Tibial artery (tissue), 4 donors: ENCODE results near the gene ZNF532.
"Not testable (repeated sequence)": the region's sequence is repeated elsewhere in the genome, so short reads cannot be mapped to it uniquely, and the experiment has no call there.

Source experiments
- DNase-seq, 2 donors: peaks; one replicate each; pipeline ENCODE4 v3.0.0-alpha.2; 2019
- H3K27ac ChIP-seq, 2 donors: fragments of 200-600 bp; sonication (generic) in 1 of 2; 1 replicate in 1 of 2; 2 replicates in 1 of 2; pipeline ENCODE4 v1.5.1; 2018 to 2019; ENCODE audit warnings: mild to moderate bottlenecking in 1 of 2
- H3K27me3 ChIP-seq, 2 donors: fragments of 200-600 bp; sonication (generic) in 1 of 2; one replicate each; pipeline versions ENCODE4 v1.5.1 to v1.6.0; 2016 to 2019
- H3K36me3 ChIP-seq, 3 donors: fragments of 200-600 bp; sonication (generic) in 2 of 3; one replicate each; pipeline ENCODE4 v1.5.1; 2016 to 2019; ENCODE audit warnings: mild to moderate bottlenecking in 2 of 3
- H3K4me1 ChIP-seq, 4 donors: fragments of 200-600 bp; sonication (generic) in 2 of 4; 1 replicate in 3 of 4; 2 replicates in 1 of 4; pipeline ENCODE4 v1.5.1; 2016 to 2019
- H3K4me3 ChIP-seq, 2 donors: fragments of 200-600 bp; sonication (generic) in 1 of 2; 1 replicate in 1 of 2; 2 replicates in 1 of 2; pipeline ENCODE4 v1.5.1; 2018 to 2019; ENCODE audit warnings: mild to moderate bottlenecking in 2 of 2
- H3K9me3 ChIP-seq, 3 donors: fragments of 200-600 bp; sonication (generic) in 1 of 3; one replicate each; pipeline ENCODE4 v1.5.1; 2016 to 2019
- intact Hi-C: fragments of 100-400 bp; cut with DNase I; formaldehyde crosslinking; loops from one replicate; pipeline ENCODE4 v1.15.0; 2023; ENCODE audit warnings: low total_unique reads
- TF ChIP-seq, protein P1 (sequence below), 2 experiments: fragments of 200-600 bp in 1 of 2; fragments of 450-650 bp in 1 of 2; IDR thresholded peaks; one replicate each; pipeline ENCODE4 v1.5.1; 2017 to 2019; ENCODE audit warnings: antibody characterized with exemption in 2 of 2, mild to moderate bottlenecking in 1 of 2, moderate library complexity in 1 of 2

Gene ZNF532

GRCh38 chr18:59021500-59021899 lies 156.8 kb downstream of the ZNF532 start:
- intact Hi-C loops = no loop called here
- no peak for DNase-seq
- Histone ChIP-seq H3K36me3 (no peaks in the 10 kb centered on the region), H3K27ac (peak overlapping the region; percentile 86 to 87), H3K9me3 (no peaks in the 10 kb centered on the region), H3K4me1 (peaks cover 0 to 57% (median 46%) of the 10 kb centered on the region in 4 donors), H3K4me3 (no peak overlapping the region), H3K27me3 (no peaks in the 10 kb centered on the region)
- TF ChIP-seq, protein P1, sequence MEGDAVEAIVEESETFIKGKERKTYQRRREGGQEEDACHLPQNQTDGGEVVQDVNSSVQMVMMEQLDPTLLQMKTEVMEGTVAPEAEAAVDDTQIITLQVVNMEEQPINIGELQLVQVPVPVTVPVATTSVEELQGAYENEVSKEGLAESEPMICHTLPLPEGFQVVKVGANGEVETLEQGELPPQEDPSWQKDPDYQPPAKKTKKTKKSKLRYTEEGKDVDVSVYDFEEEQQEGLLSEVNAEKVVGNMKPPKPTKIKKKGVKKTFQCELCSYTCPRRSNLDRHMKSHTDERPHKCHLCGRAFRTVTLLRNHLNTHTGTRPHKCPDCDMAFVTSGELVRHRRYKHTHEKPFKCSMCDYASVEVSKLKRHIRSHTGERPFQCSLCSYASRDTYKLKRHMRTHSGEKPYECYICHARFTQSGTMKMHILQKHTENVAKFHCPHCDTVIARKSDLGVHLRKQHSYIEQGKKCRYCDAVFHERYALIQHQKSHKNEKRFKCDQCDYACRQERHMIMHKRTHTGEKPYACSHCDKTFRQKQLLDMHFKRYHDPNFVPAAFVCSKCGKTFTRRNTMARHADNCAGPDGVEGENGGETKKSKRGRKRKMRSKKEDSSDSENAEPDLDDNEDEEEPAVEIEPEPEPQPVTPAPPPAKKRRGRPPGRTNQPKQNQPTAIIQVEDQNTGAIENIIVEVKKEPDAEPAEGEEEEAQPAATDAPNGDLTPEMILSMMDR (IDR thresholded peaks at IDR 0.05) = no peak

GRCh38 chr18:59022167-59022945 lies 157.7 kb downstream of the ZNF532 start:
- Histone ChIP-seq H3K36me3 (no peaks in the 10 kb centered on the region), H3K27me3 (no peaks in the 10 kb centered on the region), H3K27ac (peak overlapping the region; percentile 86 to 87), H3K4me1 (peaks cover 0 to 65% (median 53%) of the 10 kb centered on the region in 4 donors), H3K4me3 (no peak overlapping the region), H3K9me3 (no peaks in the 10 kb centered on the region)
- TF ChIP-seq, protein P1 (IDR thresholded peaks at IDR 0.05) = no peak
- peak in 1 of 2 donors; percentile 72 for DNase-seq
- intact Hi-C loops = no loop called here

DNA sequence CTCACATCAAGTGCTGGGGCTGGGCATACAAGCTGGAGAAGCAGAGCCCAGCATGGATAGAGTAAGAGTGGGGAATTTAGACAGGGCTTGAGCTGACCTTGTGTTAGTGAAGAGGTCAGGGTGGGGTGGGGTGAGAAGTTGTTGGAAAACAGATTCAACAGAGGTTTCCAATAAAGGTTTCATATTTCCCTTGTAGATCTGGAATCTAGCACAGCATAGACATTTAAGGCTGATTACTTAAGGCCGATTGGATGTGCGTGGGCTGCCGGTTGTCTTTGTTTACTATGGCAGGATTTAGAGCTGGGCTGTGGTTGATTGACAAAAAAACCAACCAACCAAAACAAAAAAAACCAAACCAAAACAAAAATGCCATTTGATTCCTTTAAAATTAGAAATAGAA lies 160.2 kb downstream of the ZNF532 start:
- Histone ChIP-seq H3K4me3 (no peak overlapping the region), H3K27ac (peak overlapping the region; percentile 86 to 87), H3K9me3 (no peaks in the 10 kb centered on the region), H3K36me3 (no peaks in the 10 kb centered on the region), H3K4me1 (peaks cover 0 to 69% (median 53%) of the 10 kb centered on the region in 4 donors), H3K27me3 (no peaks in the 10 kb centered on the region)
- TF ChIP-seq, protein P1 (IDR thresholded peaks at IDR 0.05) = no peak
- DNase-seq = peak; percentile 33 to 82
- intact Hi-C loops = no loop called here

- intact Hi-C loops, H3K36me3 ChIP-seq, DNase-seq, H3K9me3 ChIP-seq, H3K27me3 ChIP-seq, H3K4me3 ChIP-seq: not testable (repeated sequence)
- peak overlapping the region; percentile 86 to 87 for H3K27ac ChIP-seq
- peaks cover 0 to 69% (median 53%) of the 10 kb centered on the region in 4 donors for H3K4me1 ChIP-seq
Measured at GRCh38 chr18:59025532-59025931, 160.9 kb downstream of the ZNF532 start.

GRCh38 chr18:59026364-59026763 lies 161.7 kb downstream of the ZNF532 start:
- DNase-seq = no peak
- Histone ChIP-seq H3K27me3 (no peaks in the 10 kb centered on the region), H3K4me1 (peaks cover 0 to 69% (median 47%) of the 10 kb centered on the region in 4 donors), H3K27ac (peak overlapping the region; percentile 86 to 87), H3K9me3 (no peaks in the 10 kb centered on the region), H3K36me3 (no peaks in the 10 kb centered on the region), H3K4me3 (no peak overlapping the region)
- TF ChIP-seq, protein P1 (IDR thresholded peaks at IDR 0.05) = no peak
- intact Hi-C loops = no loop called here

DNA sequence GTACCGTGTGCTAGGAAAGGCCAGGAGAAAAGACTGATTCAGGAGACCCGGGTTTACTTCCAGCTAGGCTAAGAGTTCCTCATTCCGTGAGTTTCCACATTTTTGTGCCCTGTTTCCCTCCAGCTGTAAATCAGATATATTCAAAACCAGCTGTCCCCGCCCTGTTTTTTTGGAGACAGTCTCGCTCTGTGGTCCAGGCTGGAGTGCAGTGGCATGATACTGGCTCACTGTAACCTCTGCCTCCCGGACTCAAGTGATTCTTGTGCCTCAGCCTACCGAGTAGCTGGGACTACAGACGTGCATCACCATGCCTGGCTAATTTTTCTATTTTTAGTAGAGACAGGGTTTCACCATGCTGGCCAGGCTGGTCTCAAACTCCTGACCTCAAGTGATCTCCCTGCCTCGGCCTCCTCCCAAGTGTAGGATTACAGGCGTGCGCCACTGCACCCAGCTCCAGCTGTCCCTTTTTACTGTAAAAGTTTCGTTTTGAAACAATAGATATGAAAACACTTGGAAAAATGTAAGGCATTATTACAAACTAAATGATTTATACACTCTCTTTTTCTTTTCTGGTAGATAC lies 162.2 kb downstream of the ZNF532 start:
- Histone ChIP-seq H3K4me1 (peaks cover 0 to 67% (median 43%) of the 10 kb centered on the region in 4 donors), H3K27ac (peak overlapping the region; percentile 86 to 87), H3K36me3 (no peaks in the 10 kb centered on the region), H3K9me3 (no peaks in the 10 kb centered on the region), H3K4me3 (no peak overlapping the region), H3K27me3 (no peaks in the 10 kb centered on the region)
- intact Hi-C loops = no loop called here
- no peak for DNase-seq
- TF ChIP-seq, protein P1 (IDR thresholded peaks at IDR 0.05) = no peak
